Mesothelial cell of epicardium (in vitro differentiated cells): ENCODE data around the gene CBL. TPM values are rescaled to one million over a fixed set of nuclear protein-coding genes. Genes with fewer than 3 reads are reported as not detected.

ENCODE experiments used
- DNase-seq, 2 experiments: peaks; one replicate each; pipeline ENCODE4 v3.0.0; 2021; ENCODE audit warnings: low spot score in 2 of 2; ENCODE audit not compliant: unreplicated experiment in 2 of 2
- H3K27ac Mint-ChIP-seq: 2 replicates; pipeline ENCODE4 v1.8.0; 2021; ENCODE audit warnings: mixed read lengths
- H3K27me3 Mint-ChIP-seq: 2 replicates; pipeline ENCODE4 v1.8.0; 2021; ENCODE audit warnings: low read depth, mixed read lengths
- H3K36me3 Mint-ChIP-seq: 2 replicates; pipeline ENCODE4 v1.8.0; 2021; ENCODE audit warnings: mixed read lengths
- H3K4me1 Mint-ChIP-seq: 2 replicates; pipeline ENCODE4 v1.8.0; 2021; ENCODE audit warnings: mixed read lengths
- H3K4me3 Mint-ChIP-seq: 2 replicates; pipeline ENCODE4 v1.8.0; 2021; ENCODE audit warnings: mild to moderate bottlenecking, moderate library complexity, mixed read lengths
- H3K9me3 Mint-ChIP-seq: 2 replicates; pipeline ENCODE4 v1.8.0; 2021; ENCODE audit warnings: mixed read lengths
- total RNA-seq: library from RNA; stranded (reverse); gene quantifications from 3 replicates; pipeline ENCODE4 v1.2.1, GENCODE V29; 2021
- TF ChIP-seq, protein P1 (sequence below): fragments of 200-600 bp; sonication (generic); IDR thresholded peaks from one replicate; pipeline ENCODE4 v1.5.0; 2021; ENCODE audit warnings: antibody characterized with exemption; ENCODE audit not compliant: unreplicated experiment

Gene CBL
- total RNA-seq, 1 donor from 2014 or later = 27.5 TPM

DNA sequence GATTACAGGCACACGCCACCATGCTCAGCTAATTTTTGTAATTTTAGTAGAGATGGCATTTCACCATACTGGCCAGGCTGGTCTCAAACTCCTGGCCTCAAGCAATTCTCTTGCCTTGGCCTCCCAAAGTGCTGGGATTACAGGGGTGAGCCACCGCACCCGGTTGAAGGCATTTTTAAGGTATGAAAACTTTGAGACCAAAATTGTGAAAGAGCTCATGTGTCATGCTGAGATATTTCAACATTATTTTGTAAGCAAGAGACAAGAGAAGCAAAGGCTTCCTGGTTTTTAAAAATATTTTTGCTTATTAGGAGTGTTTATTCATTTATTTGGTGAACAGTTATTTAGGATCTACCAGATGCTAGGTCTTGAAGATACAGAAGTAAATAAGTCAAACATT lies 14.0 kb upstream of the CBL start:
- TF ChIP-seq, protein P1, sequence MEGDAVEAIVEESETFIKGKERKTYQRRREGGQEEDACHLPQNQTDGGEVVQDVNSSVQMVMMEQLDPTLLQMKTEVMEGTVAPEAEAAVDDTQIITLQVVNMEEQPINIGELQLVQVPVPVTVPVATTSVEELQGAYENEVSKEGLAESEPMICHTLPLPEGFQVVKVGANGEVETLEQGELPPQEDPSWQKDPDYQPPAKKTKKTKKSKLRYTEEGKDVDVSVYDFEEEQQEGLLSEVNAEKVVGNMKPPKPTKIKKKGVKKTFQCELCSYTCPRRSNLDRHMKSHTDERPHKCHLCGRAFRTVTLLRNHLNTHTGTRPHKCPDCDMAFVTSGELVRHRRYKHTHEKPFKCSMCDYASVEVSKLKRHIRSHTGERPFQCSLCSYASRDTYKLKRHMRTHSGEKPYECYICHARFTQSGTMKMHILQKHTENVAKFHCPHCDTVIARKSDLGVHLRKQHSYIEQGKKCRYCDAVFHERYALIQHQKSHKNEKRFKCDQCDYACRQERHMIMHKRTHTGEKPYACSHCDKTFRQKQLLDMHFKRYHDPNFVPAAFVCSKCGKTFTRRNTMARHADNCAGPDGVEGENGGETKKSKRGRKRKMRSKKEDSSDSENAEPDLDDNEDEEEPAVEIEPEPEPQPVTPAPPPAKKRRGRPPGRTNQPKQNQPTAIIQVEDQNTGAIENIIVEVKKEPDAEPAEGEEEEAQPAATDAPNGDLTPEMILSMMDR = no peak
- DNase-seq = no peak
- H3K4me3 Mint-ChIP-seq = no peak overlapping the region
- H3K27me3 Mint-ChIP-seq = no peaks in the 10 kb centered on the region
- no peaks in the 10 kb centered on the region for H3K9me3 Mint-ChIP-seq
- H3K36me3 Mint-ChIP-seq = no peaks in the 10 kb centered on the region
- peaks cover 2% of the 10 kb centered on the region for H3K4me1 Mint-ChIP-seq
- H3K27ac Mint-ChIP-seq = no peak overlapping the region

DNA sequence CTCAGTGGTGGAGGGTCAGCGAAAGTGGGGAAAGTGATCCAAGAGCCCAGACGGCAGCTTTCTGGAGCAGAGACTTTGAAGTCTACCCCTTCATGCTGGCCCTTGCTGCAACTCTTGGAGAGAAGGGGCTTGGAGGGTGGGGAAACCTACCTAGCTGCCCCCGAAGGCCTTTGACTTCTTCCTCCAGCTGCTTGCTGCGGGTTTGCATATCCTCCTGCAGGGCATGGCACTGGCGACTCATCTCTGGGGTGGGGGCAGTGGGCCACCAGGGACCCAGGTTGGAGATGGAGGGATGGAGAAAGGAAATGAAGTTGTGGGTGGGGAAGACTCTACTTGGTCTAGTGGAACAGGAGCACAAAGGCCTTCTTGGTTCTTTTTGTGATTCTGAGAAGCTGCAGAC lies 13.1 kb upstream of the CBL start:
- Mint-ChIP-seq H3K27me3 (no peaks in the 10 kb centered on the region), H3K4me1 (peaks cover 2% of the 10 kb centered on the region), H3K4me3 (no peak overlapping the region), H3K27ac (no peak overlapping the region), H3K36me3 (no peaks in the 10 kb centered on the region), H3K9me3 (no peaks in the 10 kb centered on the region)
- no peak for DNase-seq
- TF ChIP-seq, protein P1 = no peak

DNA sequence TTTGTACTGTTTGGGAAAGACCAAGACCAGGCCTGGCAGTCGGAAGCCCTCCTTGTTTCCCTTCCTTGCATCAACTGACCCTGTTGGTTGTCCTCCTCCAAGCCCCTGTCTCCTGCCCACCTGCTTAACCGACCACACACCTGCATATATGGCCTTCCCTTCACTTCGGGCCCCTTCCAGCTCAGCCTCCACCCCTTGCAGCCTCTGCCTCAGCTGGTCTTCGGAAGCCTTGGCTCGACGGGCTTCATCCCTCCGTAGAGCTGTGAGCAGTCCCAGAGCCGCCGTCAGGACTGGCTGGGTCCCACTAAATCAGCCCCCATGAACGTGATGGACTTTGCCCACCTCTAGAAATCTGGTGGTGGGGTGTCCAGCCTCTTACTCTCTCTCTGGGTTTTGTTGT lies 12.5 kb upstream of the CBL start:
- no peak overlapping the region for H3K4me3 Mint-ChIP-seq
- TF ChIP-seq, protein P1 = no peak
- no peaks in the 10 kb centered on the region for H3K9me3 Mint-ChIP-seq
- H3K27me3 Mint-ChIP-seq = no peaks in the 10 kb centered on the region
- no peak for DNase-seq
- no peaks in the 10 kb centered on the region for H3K36me3 Mint-ChIP-seq
- H3K27ac Mint-ChIP-seq = no peak overlapping the region
- peaks cover 6% of the 10 kb centered on the region for H3K4me1 Mint-ChIP-seq

DNA sequence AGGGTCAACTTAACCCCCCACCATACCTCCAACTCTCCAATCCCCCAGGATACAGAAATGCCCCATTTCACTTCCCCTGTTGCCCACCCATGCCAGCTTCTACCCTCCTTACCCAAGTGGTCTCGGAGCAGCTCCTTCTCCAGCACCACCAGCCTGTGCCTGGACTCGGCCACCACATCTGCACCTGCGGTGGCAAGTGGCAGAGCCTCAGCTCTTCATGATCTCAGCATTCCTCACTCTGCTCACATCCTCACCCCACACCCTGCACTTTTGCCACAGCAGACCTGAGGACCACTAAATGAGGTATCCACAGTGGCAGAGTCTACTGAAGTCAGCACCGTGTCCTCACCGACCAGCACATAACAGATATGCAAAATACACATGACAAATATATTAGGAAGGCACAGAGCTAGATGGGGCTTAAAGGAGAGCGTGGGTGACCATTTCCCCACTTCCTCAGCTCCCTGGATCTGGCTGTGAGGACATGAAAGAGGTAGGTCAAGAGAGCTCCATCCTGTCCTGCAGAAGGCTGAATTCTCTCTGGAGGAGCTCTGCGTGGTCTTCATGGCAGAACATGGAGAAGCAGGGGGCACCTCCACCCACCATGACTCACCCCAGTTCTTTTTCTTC lies 11.2 kb upstream of the CBL start:
- Mint-ChIP-seq H3K4me1 (peaks cover 9% of the 10 kb centered on the region), H3K27me3 (no peaks in the 10 kb centered on the region), H3K27ac (no peak overlapping the region), H3K36me3 (no peaks in the 10 kb centered on the region), H3K4me3 (no peak overlapping the region), H3K9me3 (no peaks in the 10 kb centered on the region)
- DNase-seq = no peak
- TF ChIP-seq, protein P1 = no peak

DNA sequence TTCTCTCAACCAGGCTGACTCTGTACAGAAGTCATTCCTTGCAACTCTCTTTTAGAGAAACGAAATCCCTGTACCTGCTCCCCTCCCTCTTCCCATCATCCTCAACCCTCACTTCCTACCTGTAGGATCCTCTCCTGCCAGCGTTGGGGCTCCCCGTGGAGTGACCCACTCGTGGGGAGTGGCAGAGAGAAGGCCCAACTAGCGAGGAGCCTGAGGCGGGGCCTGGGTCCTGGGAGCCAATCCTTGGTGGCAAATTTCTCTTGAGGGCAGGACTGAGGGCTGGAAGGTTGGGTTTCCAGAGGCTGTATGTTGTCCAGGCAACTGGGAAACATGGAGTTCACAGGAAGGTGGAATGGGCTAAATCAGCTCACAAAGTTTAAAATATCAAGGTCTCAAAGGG lies 10.5 kb upstream of the CBL start:
- Mint-ChIP-seq H3K4me3 (no peak overlapping the region), H3K27me3 (no peaks in the 10 kb centered on the region), H3K27ac (no peak overlapping the region), H3K4me1 (peaks cover 9% of the 10 kb centered on the region), H3K9me3 (no peaks in the 10 kb centered on the region), H3K36me3 (no peaks in the 10 kb centered on the region)
- DNase-seq = no peak
- TF ChIP-seq, protein P1 = no peak
